GM10266 (cell line): ENCODE data around the gene APLP2.

Source experiments
- DNase-seq: peaks from one replicate; pipeline ENCODE4 v3.0.0; 2012; ENCODE audit errors: extremely low spot score
- TF ChIP-seq, protein P1 (sequence below): IDR thresholded peaks from 2 replicates; pipeline ENCODE4 v1.5.1; 2012; ENCODE audit warnings: mild to moderate bottlenecking, low read depth; ENCODE audit not compliant: control insufficient read depth, insufficient read depth; ENCODE audit errors: missing control alignments

The APLP2 gene

GRCh38 chr11:130031056-130031455, 38.6 kb upstream of the APLP2 start:
- TF ChIP-seq, protein P1, sequence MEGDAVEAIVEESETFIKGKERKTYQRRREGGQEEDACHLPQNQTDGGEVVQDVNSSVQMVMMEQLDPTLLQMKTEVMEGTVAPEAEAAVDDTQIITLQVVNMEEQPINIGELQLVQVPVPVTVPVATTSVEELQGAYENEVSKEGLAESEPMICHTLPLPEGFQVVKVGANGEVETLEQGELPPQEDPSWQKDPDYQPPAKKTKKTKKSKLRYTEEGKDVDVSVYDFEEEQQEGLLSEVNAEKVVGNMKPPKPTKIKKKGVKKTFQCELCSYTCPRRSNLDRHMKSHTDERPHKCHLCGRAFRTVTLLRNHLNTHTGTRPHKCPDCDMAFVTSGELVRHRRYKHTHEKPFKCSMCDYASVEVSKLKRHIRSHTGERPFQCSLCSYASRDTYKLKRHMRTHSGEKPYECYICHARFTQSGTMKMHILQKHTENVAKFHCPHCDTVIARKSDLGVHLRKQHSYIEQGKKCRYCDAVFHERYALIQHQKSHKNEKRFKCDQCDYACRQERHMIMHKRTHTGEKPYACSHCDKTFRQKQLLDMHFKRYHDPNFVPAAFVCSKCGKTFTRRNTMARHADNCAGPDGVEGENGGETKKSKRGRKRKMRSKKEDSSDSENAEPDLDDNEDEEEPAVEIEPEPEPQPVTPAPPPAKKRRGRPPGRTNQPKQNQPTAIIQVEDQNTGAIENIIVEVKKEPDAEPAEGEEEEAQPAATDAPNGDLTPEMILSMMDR: no peak

GRCh38 chr11:130031945-130032344, 37.7 kb upstream of the APLP2 start:
- DNase-seq: no peak
- TF ChIP-seq, protein P1: no peak

More at GRCh38 chr11:130031056-130031455, 38.6 kb upstream of the APLP2 start:
- DNase-seq: no peak

DNA sequence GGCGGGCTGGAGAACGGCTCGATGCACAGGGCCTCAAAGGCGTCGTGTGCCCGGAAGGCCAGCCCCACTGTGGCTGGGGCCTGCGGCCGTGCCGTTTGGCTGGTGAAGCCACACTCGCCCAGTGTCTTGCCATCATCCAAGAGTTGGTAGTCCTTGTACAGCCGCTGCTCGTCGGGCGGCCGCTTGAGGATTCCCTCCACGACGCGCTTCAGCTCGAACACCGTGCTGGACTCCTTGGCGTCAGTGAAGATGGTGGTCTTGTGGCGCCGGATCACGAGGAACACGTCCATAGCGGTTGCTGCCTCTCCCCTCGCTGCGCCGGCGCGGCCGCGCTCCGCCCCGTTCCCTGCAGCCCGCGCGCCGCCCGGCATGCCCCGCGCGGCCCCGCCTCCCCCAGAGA, 36.8 kb upstream of the APLP2 start:
- TF ChIP-seq, protein P1: no peak
- no peak for DNase-seq

GRCh38 chr11:130034236-130034635, 35.5 kb upstream of the APLP2 start:
- TF ChIP-seq, protein P1: no peak
- DNase-seq: no peak

- TF ChIP-seq, protein P1: no peak
- DNase-seq: no peak
Observed at GRCh38 chr11:130037058-130037457, 32.6 kb upstream of the APLP2 start.

DNA sequence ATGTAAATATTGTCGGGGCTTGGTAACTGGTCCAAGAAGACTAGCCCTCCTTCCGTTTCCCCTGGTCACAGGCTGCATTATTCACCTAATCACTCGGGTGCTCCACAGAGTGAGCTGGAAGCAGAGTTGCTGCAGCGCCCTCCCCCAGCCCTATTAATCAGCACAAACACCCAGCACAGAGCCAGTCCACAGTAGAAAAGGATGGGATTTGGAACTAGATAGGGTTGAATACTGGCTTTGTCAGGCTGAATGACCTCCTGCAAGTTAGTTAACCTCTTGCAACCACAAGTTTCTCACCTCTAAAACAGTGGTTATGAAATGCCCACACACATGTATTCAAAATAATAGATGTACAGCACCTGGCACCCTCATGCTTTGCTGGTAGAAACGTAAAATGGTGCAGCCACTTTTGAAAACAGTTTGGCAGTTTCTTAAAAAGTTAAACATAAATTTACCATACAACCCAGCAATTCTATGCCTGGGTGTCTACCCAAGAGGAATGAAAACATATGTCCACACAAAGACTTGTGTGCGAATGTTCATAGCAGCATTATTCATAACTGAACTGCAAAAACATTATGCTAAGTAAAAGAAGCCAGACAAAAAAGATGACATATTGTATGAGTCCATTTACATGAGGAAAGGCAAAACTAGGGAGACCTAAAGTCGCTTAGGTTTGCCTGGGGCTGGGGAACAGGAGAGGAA, 31.7 kb upstream of the APLP2 start:
- TF ChIP-seq, protein P1: no peak
- DNase-seq: no peak

DNA sequence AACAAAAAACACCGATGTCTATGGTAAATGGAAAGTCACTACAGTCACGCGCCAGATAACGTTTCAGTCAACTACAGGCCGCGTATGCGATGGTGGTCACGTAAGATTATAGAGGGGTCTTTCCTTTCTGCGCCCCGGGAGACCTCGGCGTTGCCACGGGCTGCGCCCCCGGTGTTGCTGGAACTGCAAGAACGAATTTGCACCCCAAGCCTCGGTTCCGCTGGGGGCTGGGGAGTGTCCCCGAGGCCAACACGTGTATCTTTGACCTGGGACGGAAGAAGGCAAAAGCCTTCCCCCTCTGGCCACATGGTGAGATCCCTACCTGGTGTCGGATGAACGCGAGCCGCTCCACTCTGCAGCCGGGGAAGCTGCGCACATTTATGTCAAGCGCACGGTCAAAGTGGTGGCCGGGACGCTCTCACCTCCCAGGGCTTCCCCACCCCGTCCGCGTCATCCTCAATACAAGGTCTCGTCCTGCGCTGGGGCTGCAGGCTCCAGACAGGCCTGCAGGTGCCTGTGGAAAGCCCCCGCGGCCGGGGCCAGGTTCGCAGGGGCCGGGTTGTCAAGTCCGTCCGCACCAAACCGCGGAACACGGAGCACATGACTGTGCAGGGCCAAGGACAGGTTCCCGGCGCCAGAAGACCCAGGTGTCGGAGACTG, 29.3 kb upstream of the APLP2 start:
- DNase-seq: no peak
- TF ChIP-seq, protein P1: no peak
